ENCODE measurements around the gene NHS.

DNA sequence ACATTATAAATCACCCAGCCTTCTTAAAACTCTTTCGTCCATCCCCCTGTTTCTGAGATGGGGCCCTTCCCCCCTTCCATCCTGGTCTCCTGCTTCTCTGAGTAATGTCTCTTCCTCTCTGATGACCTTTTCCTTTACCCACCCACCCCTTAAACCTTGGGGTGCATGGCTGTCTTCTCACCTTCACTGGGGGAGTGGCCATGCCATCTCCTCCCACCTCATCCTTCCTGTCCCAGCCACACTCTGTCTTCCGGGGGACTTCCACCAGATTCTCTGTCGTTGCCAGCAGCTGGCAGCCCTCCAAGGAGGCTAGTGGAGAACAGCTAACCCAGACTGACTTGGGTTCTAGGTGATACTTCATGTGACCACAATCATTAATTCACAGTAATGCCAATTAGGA is 279.1 kb downstream of the NHS start:
- TF ChIP-seq, protein P1, sequence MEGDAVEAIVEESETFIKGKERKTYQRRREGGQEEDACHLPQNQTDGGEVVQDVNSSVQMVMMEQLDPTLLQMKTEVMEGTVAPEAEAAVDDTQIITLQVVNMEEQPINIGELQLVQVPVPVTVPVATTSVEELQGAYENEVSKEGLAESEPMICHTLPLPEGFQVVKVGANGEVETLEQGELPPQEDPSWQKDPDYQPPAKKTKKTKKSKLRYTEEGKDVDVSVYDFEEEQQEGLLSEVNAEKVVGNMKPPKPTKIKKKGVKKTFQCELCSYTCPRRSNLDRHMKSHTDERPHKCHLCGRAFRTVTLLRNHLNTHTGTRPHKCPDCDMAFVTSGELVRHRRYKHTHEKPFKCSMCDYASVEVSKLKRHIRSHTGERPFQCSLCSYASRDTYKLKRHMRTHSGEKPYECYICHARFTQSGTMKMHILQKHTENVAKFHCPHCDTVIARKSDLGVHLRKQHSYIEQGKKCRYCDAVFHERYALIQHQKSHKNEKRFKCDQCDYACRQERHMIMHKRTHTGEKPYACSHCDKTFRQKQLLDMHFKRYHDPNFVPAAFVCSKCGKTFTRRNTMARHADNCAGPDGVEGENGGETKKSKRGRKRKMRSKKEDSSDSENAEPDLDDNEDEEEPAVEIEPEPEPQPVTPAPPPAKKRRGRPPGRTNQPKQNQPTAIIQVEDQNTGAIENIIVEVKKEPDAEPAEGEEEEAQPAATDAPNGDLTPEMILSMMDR (IDR thresholded peaks at IDR 0.05; ENCODE audit: borderline replicate concordance, extremely low read depth, low read length, poor library complexity, severe bottlenecking), result no peak
- no peak for TF ChIP-seq EZH2 (IDR thresholded peaks at IDR 0.05; ENCODE audit: borderline replicate concordance, low read depth, low read length, severe bottlenecking)
